SK-N-SH (cell line): ENCODE results near the gene CADPS2. TPM values are rescaled to one million over a fixed set of nuclear protein-coding genes. Genes with fewer than 3 reads are reported as not detected.

ENCODE experiments used
- CTCF ChIA-PET: fragments of 300-600, 350-600 bp; formaldehyde crosslinking; extraction: SDS; loops from one replicate; lab custom pipeline; 2021; lab: Yijun Ruan, JAX
- POLR2A ChIA-PET: fragments of 350-600 bp; sonication (Branson Sonifier 250); formaldehyde crosslinking; extraction: SDS; loops from one replicate; lab custom pipeline; 2020; ENCODE audit warnings: antibody characterized with exemption, inconsistent platforms; lab: Yijun Ruan, JAX
- DNase-seq: peaks from one replicate; pipeline ENCODE4 v3.0.0; 2012
- H2AFZ ChIP-seq: fragments of 200-600 bp; sonication (generic); 2 replicates; pipeline ENCODE4 v1.8.1; 2016; ENCODE audit warnings: antibody characterized with exemption, mild to moderate bottlenecking, low read depth
- H3F3A ChIP-seq: fragments of 200-600 bp; sonication (generic); replicated peaks from 2 replicates; pipeline ENCODE3; 2016; ENCODE audit warnings: antibody characterized with exemption, mild to moderate bottlenecking; ENCODE audit not compliant: insufficient read depth
- H3K27ac ChIP-seq, 2 experiments: fragments of 200-500 bp in 1 of 2; fragments of 200-600 bp in 1 of 2; sonication (Bioruptor generic) in 1 of 2; sonication (generic), shearing (Covaris generic) in 1 of 2; 2 replicates each; pipeline versions ENCODE4 v1.5.1 to v1.6.1; 2014 to 2016; ENCODE audit warnings: low read depth in 2 of 2, inconsistent platforms in 1 of 2, low read length in 1 of 2, mild to moderate bottlenecking in 1 of 2, mixed read lengths in 1 of 2
- H3K27me3 ChIP-seq: fragments of 200-600 bp; sonication (generic), shearing (Covaris generic); 2 replicates; pipeline ENCODE4 v1.6.1; 2016; ENCODE audit warnings: mixed run types; ENCODE audit not compliant: insufficient read depth
- H3K36me3 ChIP-seq, 2 experiments: fragments of 200-500 bp in 1 of 2; fragments of 200-600 bp in 1 of 2; sonication (Bioruptor generic) in 1 of 2; sonication (generic) in 1 of 2; replicated peaks in 1 of 2; 2 replicates each; pipeline versions ENCODE3 to v1.5.1; 2014 to 2016; ENCODE audit warnings: low read length in 1 of 2, mild to moderate bottlenecking in 1 of 2; ENCODE audit not compliant: insufficient read depth in 2 of 2, control insufficient read depth in 1 of 2
- H3K4me1 ChIP-seq, 2 experiments: fragments of 200-500 bp in 1 of 2; fragments of 200-600 bp in 1 of 2; sonication (Bioruptor generic) in 1 of 2; sonication (generic), shearing (Covaris generic) in 1 of 2; 2 replicates each; pipeline versions ENCODE4 v1.5.1 to v1.6.1; 2014 to 2016; ENCODE audit warnings: low read depth in 1 of 2, low read length in 1 of 2, mixed run types in 1 of 2; ENCODE audit not compliant: insufficient read depth in 2 of 2, control insufficient read depth in 1 of 2
- H3K4me2 ChIP-seq: fragments of 200-600 bp; sonication (generic), shearing (Covaris generic); 2 replicates; pipeline ENCODE4 v1.6.1; 2017; ENCODE audit warnings: mixed run types
- H3K4me3 ChIP-seq, 2 experiments: fragments of 200-500 bp in 1 of 2; fragments of 200-600 bp in 1 of 2; sonication (Bioruptor generic) in 1 of 2; sonication (generic), shearing (Covaris generic) in 1 of 2; 2 replicates each; pipeline versions ENCODE4 v1.5.1 to v1.8.1; 2014 to 2016; ENCODE audit warnings: low read depth in 2 of 2, inconsistent platforms in 1 of 2, low read length in 1 of 2, mild to moderate bottlenecking in 1 of 2, mixed read lengths in 1 of 2, moderate library complexity in 1 of 2
- H3K79me2 ChIP-seq: fragments of 200-600 bp; sonication (generic); 2 replicates; pipeline ENCODE4 v1.8.1; 2017; ENCODE audit warnings: mild to moderate bottlenecking; ENCODE audit not compliant: insufficient read depth
- H3K9ac ChIP-seq: fragments of 200-600 bp; sonication (generic); 2 replicates; pipeline ENCODE4 v1.6.1; 2017; ENCODE audit warnings: mixed run types
- H3K9me2 ChIP-seq: fragments of 200-600 bp; sonication (generic); 2 replicates; pipeline ENCODE4 v1.6.1; 2017; ENCODE audit warnings: mixed run types
- H3K9me3 ChIP-seq: fragments of 200-600 bp; sonication (generic); 2 replicates; pipeline ENCODE4 v1.6.1; 2017; ENCODE audit warnings: mixed run types, mild to moderate bottlenecking, moderate library complexity
- H4K20me1 ChIP-seq: fragments of 200-600 bp; sonication (generic); 2 replicates; pipeline ENCODE4 v1.6.1; 2017; ENCODE audit warnings: mild to moderate bottlenecking, mixed run types; ENCODE audit not compliant: insufficient read depth
- EZH2phosphoT487 ChIP-seq: fragments of 200-600 bp; sonication (generic); IDR thresholded peaks from 2 replicates; pipeline ENCODE4 v1.6.1; 2017; ENCODE audit warnings: low read depth, mixed run types, mild to moderate bottlenecking, antibody characterized with exemption, moderate library complexity, borderline replicate concordance
- FOXJ3 ChIP-seq: sonication (generic); formaldehyde crosslinking; IDR thresholded peaks from 2 replicates; pipeline ENCODE4 v1.5.1; 2020; ENCODE audit warnings: mild to moderate bottlenecking, missing genetic modification reagents
- FOXM1 ChIP-seq: IDR thresholded peaks from 2 replicates; pipeline ENCODE4 v1.4.0; 2012; ENCODE audit warnings: low read depth, mild to moderate bottlenecking
- GABPA ChIP-seq: IDR thresholded peaks from 2 replicates; pipeline ENCODE4 v1.4.0; 2012; ENCODE audit warnings: low read depth, mild to moderate bottlenecking
- JUND ChIP-seq: IDR thresholded peaks from 2 replicates; pipeline ENCODE4 v1.4.0; 2012
- MAX ChIP-seq: IDR thresholded peaks from 2 replicates; pipeline ENCODE4 v1.4.0; 2012; ENCODE audit warnings: low read depth
- NRF1 ChIP-seq: IDR thresholded peaks from 2 replicates; pipeline ENCODE4 v1.6.1; 2012; ENCODE audit warnings: low read depth, mild to moderate bottlenecking, low read length
- SIN3A ChIP-seq: IDR thresholded peaks from 2 replicates; pipeline ENCODE4 v1.6.1; 2012; ENCODE audit warnings: low read depth, mild to moderate bottlenecking, low read length, moderate library complexity, borderline replicate concordance
- SMC3 ChIP-seq: IDR thresholded peaks from 2 replicates; pipeline ENCODE4 v1.6.1; 2012; ENCODE audit warnings: low read depth, low read length, improper control_type of control experiment
- TAF1 ChIP-seq: IDR thresholded peaks from 2 replicates; pipeline ENCODE4 v1.6.1; 2012; ENCODE audit warnings: low read depth, mild to moderate bottlenecking, low read length, moderate library complexity, borderline replicate concordance
- TCF12 ChIP-seq: IDR thresholded peaks from 2 replicates; pipeline ENCODE4 v1.4.0; 2012
- TEAD4 ChIP-seq: IDR thresholded peaks from 2 replicates; pipeline ENCODE4 v1.4.0; 2012; ENCODE audit warnings: mild to moderate bottlenecking, borderline replicate concordance; ENCODE audit not compliant: insufficient read depth
- USF1 ChIP-seq: IDR thresholded peaks from 2 replicates; pipeline ENCODE4 v1.4.0; 2012; ENCODE audit warnings: low read depth, borderline replicate concordance
- YY1 ChIP-seq: IDR thresholded peaks from 2 replicates; pipeline ENCODE4 v1.4.0; 2012; ENCODE audit warnings: low read depth, mild to moderate bottlenecking
- ZBTB33 ChIP-seq: IDR thresholded peaks from 2 replicates; pipeline ENCODE4 v1.4.0; 2012; ENCODE audit warnings: low read depth, borderline replicate concordance
- polyA plus RNA-seq, 3 experiments: library from polyadenylated mRNA; depleted of rRNA; stranded (reverse); fragments of >200 nt; gene quantifications; 2 replicates each; pipeline ENCODE4 v1.2.3, GENCODE V29; 2012
- TF ChIP-seq, protein P1 (sequence below): IDR thresholded peaks from 2 replicates; pipeline ENCODE4 v1.6.1; 2012; ENCODE audit warnings: mild to moderate bottlenecking, low read depth, low read length, moderate library complexity
- TF ChIP-seq, protein P2 (sequence below): fragments of 150-350 bp; IDR thresholded peaks from 2 replicates; pipeline ENCODE4 v1.6.1; 2017; ENCODE audit warnings: antibody characterized with exemption, low read length, low read depth, borderline replicate concordance
- TF ChIP-seq, protein P3 (sequence below): IDR thresholded peaks from 2 replicates; pipeline ENCODE4; 2012

Gene CADPS2
- polyA plus RNA-seq, 1 of the 3 experiments (the other 2 are of a cell fraction), result 0.05 TPM

GRCh38 chr7:122887848-122888247, 1.6 kb upstream of the CADPS2 start:
- H3F3A ChIP-seq, result no peaks in the 10 kb centered on the region
- peaks cover 0 to 15% of the 10 kb centered on the region in 2 experiments; a peak in 1 of 4 replicates for H3K4me1 ChIP-seq
- CTCF ChIA-PET, result interaction anchor here (0.7 to 1.7 kb wide), 2 partner anchors 9 to 19 kb away, joined by 3 to 4 read pairs; no protein-coding TSS in a partner anchor

More at GRCh38 chr7:122887848-122888247, 1.6 kb upstream of the CADPS2 start:
- H3K79me2 ChIP-seq, result no peaks in the 10 kb centered on the region
- no peaks in the 10 kb centered on the region for H4K20me1 ChIP-seq
- no peak overlapping the region for H3K27ac ChIP-seq
- H3K9ac ChIP-seq, result no peak overlapping the region
- no peak overlapping the region for H2AFZ ChIP-seq
- H3K36me3 ChIP-seq, result no peaks in the 10 kb centered on the region
- TF ChIP-seq ZBTB33 (no peak), GABPA (no peak), EZH2phosphoT487 (no peak), USF1 (no peak), NRF1 (no peak), SIN3A (no peak), FOXM1 (no peak), MAX (no peak), JUND (no peak), FOXJ3 (CRISPR knock-in tag) (no peak), TCF12 (no peak), SMC3 (no peak), TEAD4 (no peak), YY1 (no peak), TAF1 (no peak)
- TF ChIP-seq, protein P1, sequence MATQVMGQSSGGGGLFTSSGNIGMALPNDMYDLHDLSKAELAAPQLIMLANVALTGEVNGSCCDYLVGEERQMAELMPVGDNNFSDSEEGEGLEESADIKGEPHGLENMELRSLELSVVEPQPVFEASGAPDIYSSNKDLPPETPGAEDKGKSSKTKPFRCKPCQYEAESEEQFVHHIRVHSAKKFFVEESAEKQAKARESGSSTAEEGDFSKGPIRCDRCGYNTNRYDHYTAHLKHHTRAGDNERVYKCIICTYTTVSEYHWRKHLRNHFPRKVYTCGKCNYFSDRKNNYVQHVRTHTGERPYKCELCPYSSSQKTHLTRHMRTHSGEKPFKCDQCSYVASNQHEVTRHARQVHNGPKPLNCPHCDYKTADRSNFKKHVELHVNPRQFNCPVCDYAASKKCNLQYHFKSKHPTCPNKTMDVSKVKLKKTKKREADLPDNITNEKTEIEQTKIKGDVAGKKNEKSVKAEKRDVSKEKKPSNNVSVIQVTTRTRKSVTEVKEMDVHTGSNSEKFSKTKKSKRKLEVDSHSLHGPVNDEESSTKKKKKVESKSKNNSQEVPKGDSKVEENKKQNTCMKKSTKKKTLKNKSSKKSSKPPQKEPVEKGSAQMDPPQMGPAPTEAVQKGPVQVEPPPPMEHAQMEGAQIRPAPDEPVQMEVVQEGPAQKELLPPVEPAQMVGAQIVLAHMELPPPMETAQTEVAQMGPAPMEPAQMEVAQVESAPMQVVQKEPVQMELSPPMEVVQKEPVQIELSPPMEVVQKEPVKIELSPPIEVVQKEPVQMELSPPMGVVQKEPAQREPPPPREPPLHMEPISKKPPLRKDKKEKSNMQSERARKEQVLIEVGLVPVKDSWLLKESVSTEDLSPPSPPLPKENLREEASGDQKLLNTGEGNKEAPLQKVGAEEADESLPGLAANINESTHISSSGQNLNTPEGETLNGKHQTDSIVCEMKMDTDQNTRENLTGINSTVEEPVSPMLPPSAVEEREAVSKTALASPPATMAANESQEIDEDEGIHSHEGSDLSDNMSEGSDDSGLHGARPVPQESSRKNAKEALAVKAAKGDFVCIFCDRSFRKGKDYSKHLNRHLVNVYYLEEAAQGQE, result no peak
- TF ChIP-seq, protein P2, sequence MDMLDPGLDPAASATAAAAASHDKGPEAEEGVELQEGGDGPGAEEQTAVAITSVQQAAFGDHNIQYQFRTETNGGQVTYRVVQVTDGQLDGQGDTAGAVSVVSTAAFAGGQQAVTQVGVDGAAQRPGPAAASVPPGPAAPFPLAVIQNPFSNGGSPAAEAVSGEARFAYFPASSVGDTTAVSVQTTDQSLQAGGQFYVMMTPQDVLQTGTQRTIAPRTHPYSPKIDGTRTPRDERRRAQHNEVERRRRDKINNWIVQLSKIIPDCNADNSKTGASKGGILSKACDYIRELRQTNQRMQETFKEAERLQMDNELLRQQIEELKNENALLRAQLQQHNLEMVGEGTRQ, result no peak
- TF ChIP-seq, protein P3, sequence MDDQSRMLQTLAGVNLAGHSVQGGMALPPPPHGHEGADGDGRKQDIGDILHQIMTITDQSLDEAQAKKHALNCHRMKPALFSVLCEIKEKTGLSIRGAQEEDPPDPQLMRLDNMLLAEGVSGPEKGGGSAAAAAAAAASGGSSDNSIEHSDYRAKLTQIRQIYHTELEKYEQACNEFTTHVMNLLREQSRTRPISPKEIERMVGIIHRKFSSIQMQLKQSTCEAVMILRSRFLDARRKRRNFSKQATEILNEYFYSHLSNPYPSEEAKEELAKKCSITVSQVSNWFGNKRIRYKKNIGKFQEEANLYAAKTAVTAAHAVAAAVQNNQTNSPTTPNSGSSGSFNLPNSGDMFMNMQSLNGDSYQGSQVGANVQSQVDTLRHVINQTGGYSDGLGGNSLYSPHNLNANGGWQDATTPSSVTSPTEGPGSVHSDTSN, result no peak
- H3K9me3 ChIP-seq, result no peaks in the 10 kb centered on the region
- H3K4me3 ChIP-seq, result no peak overlapping the region
- H3K27me3 ChIP-seq, result peaks cover 47% of the 10 kb centered on the region
- H3K9me2 ChIP-seq, result no peaks in the 10 kb centered on the region
- no peak overlapping the region for H3K4me2 ChIP-seq
- POLR2A ChIA-PET, result no interaction called here
- no peak for DNase-seq
